Non-pigmented ciliary epithelial cell (primary cell): ENCODE measurements around the gene FCRL5.
"Not testable (repeated sequence)": the region's sequence is repeated elsewhere in the genome, so short reads cannot be mapped to it uniquely, and the experiment has no call there.

Experiments
- DNase-seq: peaks from one replicate; pipeline ENCODE4 v3.0.0-alpha.2; 2010; ENCODE audit warnings: low read depth

Gene FCRL5

GRCh38 chr1:157551694-157552693 lies at the start of gene FCRL5:
Gene FCRL5 (minus strand): TSS chr1:157552515. CDS start chr1:157552362, 153 bp downstream.
- DNase-seq = no peak

- DNase-seq = no peak
Observed at GRCh38 chr1:157600236-157600635, 47.9 kb upstream of the FCRL5 start.

GRCh38 chr1:157597959-157598667 lies 45.8 kb upstream of the FCRL5 start, which contains the start of gene FCRL4:
Gene FCRL4 (minus strand): TSS chr1:157598085. CDS start chr1:157597944, 141 bp downstream.
- DNase-seq = no peak

- no peak for DNase-seq
Observed at GRCh38 chr1:157596384-157596783, 44.1 kb upstream of the FCRL5 start.

GRCh38 chr1:157595356-157595755 lies 43.0 kb upstream of the FCRL5 start:
- no peak for DNase-seq

- DNase-seq = no peak
Observed at GRCh38 chr1:157585984-157586383, 33.7 kb upstream of the FCRL5 start.

GRCh38 chr1:157584503-157584902 lies 32.2 kb upstream of the FCRL5 start:
- DNase-seq = no peak

GRCh38 chr1:157580828-157581210 lies 28.5 kb upstream of the FCRL5 start:
- DNase-seq = no peak

GRCh38 chr1:157580179-157580827 lies 28.0 kb upstream of the FCRL5 start:
- peak; percentile 31 for DNase-seq

- DNase-seq = no peak
Observed at GRCh38 chr1:157577420-157577819, 25.1 kb upstream of the FCRL5 start.

- DNase-seq = no peak
Observed at GRCh38 chr1:157575744-157576143, 23.4 kb upstream of the FCRL5 start.

- no peak for DNase-seq
Observed at GRCh38 chr1:157574836-157575235, 22.5 kb upstream of the FCRL5 start.

- no peak for DNase-seq
Observed at GRCh38 chr1:157566484-157567300, 14.4 kb upstream of the FCRL5 start.

GRCh38 chr1:157562515-157562914 lies 10.2 kb upstream of the FCRL5 start:
- no peak for DNase-seq

- no peak for DNase-seq
Observed at GRCh38 chr1:157558119-157558518, 5.8 kb upstream of the FCRL5 start.

GRCh38 chr1:157548081-157548480 lies 4.2 kb downstream of the FCRL5 start:
- not testable (repeated sequence) for DNase-seq

- no peak for DNase-seq
Observed at GRCh38 chr1:157542676-157543075, 9.6 kb downstream of the FCRL5 start.

GRCh38 chr1:157540852-157541251 lies 11.5 kb downstream of the FCRL5 start:
- DNase-seq = no peak

GRCh38 chr1:157540160-157540748 lies 12.1 kb downstream of the FCRL5 start:
- no peak for DNase-seq

- no peak for DNase-seq
Observed at GRCh38 chr1:157539568-157539967, 12.7 kb downstream of the FCRL5 start.

GRCh38 chr1:157532569-157532968 lies 19.7 kb downstream of the FCRL5 start:
- DNase-seq = no peak
